Epidermal melanocyte (primary cell): ENCODE data around the gene RTF2.
A peak's percentile ranks its signal among the peaks of the same experiment; 100 is the strongest.

Source experiments
- DNase-seq: peaks from one replicate; pipeline ENCODE4 v3.0.0; 2011; ENCODE audit warnings: low spot score; ENCODE audit not compliant: insufficient read length

RTF2 gene, protein sequence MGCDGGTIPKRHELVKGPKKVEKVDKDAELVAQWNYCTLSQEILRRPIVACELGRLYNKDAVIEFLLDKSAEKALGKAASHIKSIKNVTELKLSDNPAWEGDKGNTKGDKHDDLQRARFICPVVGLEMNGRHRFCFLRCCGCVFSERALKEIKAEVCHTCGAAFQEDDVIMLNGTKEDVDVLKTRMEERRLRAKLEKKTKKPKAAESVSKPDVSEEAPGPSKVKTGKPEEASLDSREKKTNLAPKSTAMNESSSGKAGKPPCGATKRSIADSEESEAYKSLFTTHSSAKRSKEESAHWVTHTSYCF

GRCh38 chr20:56468316-56469076 is at the start of gene RTF2:
Gene RTF2, plus strand, starts transcription at chr20:56468627. Its CDS starts 71 bp downstream, at chr20:56468698.
- peak; percentile 87 for DNase-seq

DNA sequence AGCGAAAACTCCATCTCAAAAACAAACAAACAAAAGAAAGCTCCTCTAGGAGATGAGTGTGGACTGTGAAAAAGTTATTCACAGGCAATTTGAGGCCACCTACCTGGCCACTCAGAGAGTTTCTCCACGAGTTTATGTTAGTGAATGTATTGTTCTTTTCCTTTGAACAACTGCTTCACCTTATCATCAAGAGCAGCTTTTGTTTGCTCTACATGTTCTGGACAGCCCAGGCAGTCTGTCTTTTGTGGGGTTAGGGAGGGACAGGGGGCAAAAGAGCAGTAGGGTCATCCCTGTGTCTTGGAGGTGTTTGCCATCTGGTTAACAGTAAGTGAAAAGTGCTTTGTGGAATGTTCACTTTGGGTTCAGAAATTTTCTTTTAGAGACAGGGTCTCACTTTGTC is 48.4 kb upstream of the RTF2 start:
- DNase-seq, result no peak

- DNase-seq, result no peak
These were observed 47.3 kb upstream of the RTF2 start for GRCh38 chr20:56420940-56421688.

DNA sequence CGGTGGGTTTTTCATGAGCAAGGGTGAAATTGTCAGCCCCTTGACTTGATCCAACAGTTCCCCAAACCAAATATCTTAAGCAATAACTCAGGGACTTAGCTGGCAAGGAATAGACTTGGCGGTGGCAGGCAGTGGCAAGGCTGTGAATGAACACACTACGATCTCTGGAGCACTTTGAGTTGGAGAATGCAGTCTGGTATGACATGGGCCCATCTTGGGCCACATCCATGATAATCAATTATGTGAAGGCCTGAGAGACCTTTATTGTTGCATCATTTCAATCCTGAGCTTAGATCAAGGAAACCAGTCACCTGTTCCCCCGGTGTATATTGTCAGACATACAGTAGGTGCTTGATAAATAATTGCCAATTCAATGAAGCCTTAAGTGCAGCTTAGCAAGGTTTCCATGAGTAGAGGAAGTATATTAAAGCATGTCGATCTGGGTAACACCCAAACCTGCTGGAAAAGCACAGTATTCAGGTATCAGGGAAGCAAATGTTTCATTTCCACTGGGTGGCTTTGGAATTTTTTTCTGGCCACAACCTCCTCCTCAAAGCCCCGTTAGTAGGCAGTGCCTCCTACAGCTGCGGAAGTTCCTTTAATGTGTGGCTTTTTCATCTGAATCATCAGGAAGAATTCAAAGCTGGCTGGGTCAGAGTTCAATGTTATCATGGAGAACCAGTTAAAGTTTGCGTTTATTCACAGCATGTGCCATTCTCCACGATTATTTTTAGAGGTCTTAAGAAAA is 46.2 kb upstream of the RTF2 start:
- no peak for DNase-seq

GRCh38 chr20:56422824-56423189 is 45.6 kb upstream of the RTF2 start:
- no peak for DNase-seq

GRCh38 chr20:56423211-56423610 is 45.2 kb upstream of the RTF2 start:
- DNase-seq, result no peak

- no peak for DNase-seq
These were observed 44.5 kb upstream of the RTF2 start for GRCh38 chr20:56423886-56424285.

DNA sequence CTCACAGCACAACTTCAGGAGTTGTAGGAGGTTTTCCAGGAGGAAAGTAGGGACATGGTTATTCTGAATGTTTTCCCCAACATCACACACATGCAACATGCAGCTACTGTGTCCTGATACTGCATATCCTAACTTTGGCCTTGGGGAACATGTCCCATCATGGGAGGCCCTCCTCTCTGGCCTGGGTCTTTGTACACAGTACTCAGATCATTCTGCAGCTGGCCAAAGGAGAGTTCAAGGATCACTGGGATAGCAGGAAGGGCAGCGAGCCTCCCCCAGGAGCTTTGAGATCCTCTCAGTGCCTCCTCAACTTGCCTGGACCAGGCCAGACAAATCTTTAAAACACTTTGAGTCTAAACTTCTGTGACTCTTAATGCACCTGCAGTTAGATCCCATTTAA is 43.5 kb upstream of the RTF2 start:
- no peak for DNase-seq

DNA sequence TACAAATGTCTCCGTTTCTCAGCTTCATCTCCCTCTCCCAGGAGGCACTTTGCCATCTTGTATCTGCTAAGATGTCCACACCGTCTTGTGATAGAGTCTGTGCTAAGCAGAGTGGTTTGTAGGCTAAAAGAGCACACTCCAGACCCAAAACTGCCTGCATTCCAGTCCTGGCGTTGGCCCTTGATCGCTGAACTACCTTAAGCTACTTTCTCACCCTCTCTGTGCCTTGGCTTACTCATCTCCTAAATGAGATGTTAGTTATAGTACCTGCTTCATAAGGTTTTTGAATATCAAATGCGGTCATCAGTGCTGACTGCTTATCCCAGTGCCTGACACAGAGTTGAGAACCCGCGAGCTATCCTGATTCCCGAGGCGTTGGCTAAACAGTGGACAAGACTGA is 42.4 kb upstream of the RTF2 start:
- DNase-seq, result no peak

GRCh38 chr20:56426926-56427325 is 41.5 kb upstream of the RTF2 start:
- DNase-seq, result no peak

DNA sequence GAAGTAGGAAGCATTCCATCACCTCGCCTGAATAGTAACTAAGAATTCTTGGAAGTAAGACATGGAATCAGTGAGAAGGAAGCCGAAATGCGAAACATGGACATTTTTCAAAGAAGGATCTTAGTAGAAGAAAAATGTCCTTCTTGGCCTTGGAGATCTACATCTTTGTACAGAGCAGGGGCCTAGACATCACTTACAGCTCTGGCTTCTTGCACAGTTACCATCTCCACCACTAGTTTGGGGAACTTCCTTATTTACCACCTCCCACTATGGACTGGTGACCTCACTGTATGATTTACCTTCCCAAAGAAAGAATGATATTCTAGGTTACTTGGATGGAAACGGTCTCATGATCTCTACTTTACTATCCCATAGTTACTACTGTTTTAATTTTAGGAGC is 40.6 kb upstream of the RTF2 start:
- no peak for DNase-seq

DNA sequence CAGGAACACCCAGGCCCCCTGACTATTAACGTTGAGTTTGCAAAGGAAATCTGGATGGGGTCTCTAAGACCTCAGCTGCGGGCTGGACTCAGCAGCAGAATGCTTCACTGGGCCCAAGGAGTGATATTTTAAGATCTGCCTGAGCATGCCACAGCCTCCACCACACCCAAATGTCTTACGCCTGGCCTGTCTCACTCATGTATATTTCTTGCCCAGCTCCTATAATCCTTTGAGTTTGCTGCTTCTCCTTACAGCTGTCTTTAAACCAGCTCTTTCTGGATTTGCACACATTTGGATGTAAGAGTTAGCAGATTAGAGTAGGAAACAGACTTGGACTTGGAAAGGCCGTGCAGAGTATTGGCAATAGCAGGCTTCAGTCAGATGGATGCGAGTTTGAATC is 40.0 kb upstream of the RTF2 start:
- no peak for DNase-seq

- DNase-seq, result no peak
These were observed 39.5 kb upstream of the RTF2 start for GRCh38 chr20:56428881-56429280.

- DNase-seq, result no peak
These were observed 38.9 kb upstream of the RTF2 start for GRCh38 chr20:56429502-56429901.

- no peak for DNase-seq
These were observed 38.5 kb upstream of the RTF2 start for GRCh38 chr20:56429941-56430340.

GRCh38 chr20:56430461-56430860 is 38.0 kb upstream of the RTF2 start:
- no peak for DNase-seq

- DNase-seq, result no peak
These were observed 37.5 kb upstream of the RTF2 start for GRCh38 chr20:56430957-56431356.

DNA sequence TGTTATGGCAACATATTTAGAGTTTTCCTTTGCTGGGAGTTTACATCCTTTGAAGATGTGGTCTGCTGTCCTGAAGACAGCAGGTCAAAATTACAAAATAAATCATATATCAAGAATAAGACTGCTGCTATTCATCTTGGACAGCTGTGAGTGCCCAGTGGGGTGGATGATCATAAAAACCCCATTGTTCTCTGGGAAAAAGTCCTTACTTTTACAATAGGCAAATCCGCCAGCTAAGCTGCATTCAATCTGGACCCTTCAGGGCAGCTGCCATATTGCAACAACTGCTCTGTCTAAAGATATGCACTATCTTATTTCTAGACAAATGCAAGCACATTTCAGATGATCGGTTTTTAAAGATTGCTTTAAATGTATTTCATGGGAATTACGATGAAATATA is 37.0 kb upstream of the RTF2 start:
- no peak for DNase-seq

DNA sequence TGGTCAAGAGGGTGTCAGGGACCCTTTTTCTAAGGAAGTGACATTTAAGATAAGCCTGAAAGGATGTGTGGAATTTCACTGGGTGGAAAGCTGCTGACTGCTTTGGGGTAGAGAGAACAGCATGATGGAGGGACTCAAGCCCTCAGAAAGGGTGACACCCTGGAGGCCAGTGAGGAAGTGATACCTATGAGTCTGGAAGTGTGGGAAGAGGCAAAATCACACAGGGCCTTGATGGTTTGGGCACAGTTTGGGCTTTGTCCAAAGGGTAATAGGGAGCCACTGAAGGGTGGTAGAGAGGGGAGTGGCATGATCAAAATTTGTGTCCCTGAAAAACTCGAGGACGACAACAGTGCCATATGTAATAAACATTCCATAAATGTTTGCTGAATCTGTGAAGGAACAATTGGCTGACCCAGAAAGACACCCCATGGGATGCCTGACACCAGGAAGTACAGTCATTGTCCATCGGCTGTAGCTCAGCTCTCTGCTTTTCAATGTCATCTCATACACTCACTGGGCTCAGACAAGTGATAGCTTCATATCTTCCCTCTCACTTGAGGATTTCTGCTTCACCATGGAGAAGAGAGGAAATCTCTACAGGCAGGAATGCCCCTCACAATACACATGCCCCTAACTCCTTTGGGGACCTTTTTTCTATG is 35.1 kb upstream of the RTF2 start:
- no peak for DNase-seq

- no peak for DNase-seq
These were observed 34.6 kb upstream of the RTF2 start for GRCh38 chr20:56433880-56434255.
